Activated gamma-delta T cell treated with anti-CD3 and anti-CD28 coated beads, Interleukin-2, amount 50 U/mL, for 16 hours (primary cell): ENCODE results near the gene HOXC5.
"Not testable (repeated sequence)": the region's sequence is repeated elsewhere in the genome, so short reads cannot be mapped to it uniquely, and the experiment has no call there.

Source experiments
- DNase-seq: peaks from one replicate; pipeline ENCODE4 v3.0.0-alpha.2; 2020; ENCODE audit warnings: low read depth

HOXC5 gene

GRCh38 chr12:54066408-54066807 is 33.6 kb downstream of the HOXC5 start:
- DNase-seq, result no peak

- DNase-seq, result no peak
Measured at GRCh38 chr12:54068418-54069070, 35.7 kb downstream of the HOXC5 start.

GRCh38 chr12:54071942-54072341 is 39.1 kb downstream of the HOXC5 start:
- DNase-seq, result no peak

- no peak for DNase-seq
Measured at GRCh38 chr12:54074308-54074707, 41.5 kb downstream of the HOXC5 start.

DNA sequence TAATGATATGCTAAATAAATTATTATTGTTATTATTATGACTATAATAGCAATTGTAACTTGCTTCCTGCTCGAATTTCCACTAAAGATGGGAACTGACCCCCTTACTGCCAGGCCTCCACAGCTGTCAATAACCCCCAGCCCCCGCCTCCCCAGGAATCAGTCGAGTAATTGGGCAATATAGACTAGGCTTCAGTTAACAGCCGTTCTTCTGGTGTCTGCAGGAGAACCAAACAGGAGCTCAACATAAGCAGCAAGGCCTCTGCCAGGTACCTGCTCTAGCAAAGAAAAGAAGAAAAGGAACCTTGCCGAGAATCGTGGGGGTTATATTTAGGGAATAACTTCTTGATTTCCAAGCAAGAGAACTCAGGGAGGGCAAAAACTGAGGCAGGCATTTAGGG is 42.6 kb downstream of the HOXC5 start:
- DNase-seq, result no peak

GRCh38 chr12:54075974-54076373 is 43.1 kb downstream of the HOXC5 start:
- DNase-seq, result no peak

DNA sequence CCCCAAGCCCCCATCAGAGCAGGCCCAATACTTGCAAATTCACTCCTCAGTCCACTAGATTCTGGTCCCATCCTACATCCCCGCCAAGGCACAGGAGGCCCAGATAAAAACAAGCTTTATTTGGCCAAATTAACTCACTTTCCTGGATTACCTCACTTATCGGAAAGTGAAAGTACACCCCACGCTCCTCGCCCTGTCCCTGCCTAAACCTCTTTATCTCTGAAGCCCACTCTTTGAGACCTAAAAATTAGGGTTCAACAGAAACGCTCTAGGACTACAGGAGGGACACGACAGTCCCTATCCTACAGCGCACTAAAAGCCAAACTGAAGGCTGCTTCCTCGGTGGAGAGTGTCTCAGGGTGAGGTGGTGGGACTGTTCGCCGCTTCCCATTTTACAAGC is 45.0 kb downstream of the HOXC5 start:
- not testable (repeated sequence) for DNase-seq

DNA sequence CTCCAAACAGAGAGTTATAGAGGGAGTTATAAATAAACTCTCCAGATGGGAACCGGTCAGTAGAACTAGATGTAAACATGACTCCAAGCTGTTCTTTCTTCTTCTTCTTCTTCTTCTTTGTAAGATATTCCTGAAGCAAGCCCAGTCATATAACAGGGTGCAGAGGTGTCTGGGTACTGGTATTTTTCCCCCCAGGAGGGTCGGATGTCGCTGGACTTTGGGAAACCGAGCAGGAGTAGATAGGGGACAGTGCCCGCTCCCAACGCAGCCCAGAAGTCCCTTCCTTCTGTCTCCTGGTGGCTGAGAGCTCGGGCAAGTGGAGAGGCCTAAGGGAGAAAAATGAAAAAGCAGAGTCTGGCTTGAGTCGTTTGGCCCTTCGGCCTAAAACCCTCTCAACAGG is 46.3 kb downstream of the HOXC5 start:
- not testable (repeated sequence) for DNase-seq

GRCh38 chr12:54080008-54080924 is 47.4 kb downstream of the HOXC5 start:
- not testable (repeated sequence) for DNase-seq

- DNase-seq, result not testable (repeated sequence)
Measured at GRCh38 chr12:54081053-54081514, 48.2 kb downstream of the HOXC5 start.

- not testable (repeated sequence) for DNase-seq
Measured at GRCh38 chr12:54081581-54082396, 48.9 kb downstream of the HOXC5 start.

- DNase-seq, result peak; percentile 29
Measured at GRCh38 chr12:54082397-54082892, 49.6 kb downstream of the HOXC5 start.
